Mucosa of rectum (tissue), 2 donors: Measurements from ENCODE around the gene GOLGA3.

ENCODE experiments used
- H3K27ac ChIP-seq, 2 donors: one replicate each; pipeline ENCODE4 v1.7.0; 2013; ENCODE audit warnings: inconsistent platforms in 2 of 2, low read depth in 2 of 2, low read length in 2 of 2
- H3K27me3 ChIP-seq, 2 donors: one replicate each; pipeline ENCODE4 v1.7.0; 2013; ENCODE audit warnings: low read length in 2 of 2; ENCODE audit not compliant: control insufficient read depth in 2 of 2, insufficient read depth in 2 of 2
- H3K36me3 ChIP-seq, 2 donors: one replicate each; pipeline ENCODE4 v1.7.0; 2013; ENCODE audit warnings: low read length in 2 of 2; ENCODE audit not compliant: control insufficient read depth in 2 of 2, insufficient read depth in 2 of 2
- H3K4me1 ChIP-seq, 2 donors: one replicate each; pipeline ENCODE4 v1.7.0; 2013; ENCODE audit warnings: low read length in 2 of 2, mild to moderate bottlenecking in 1 of 2; ENCODE audit not compliant: control insufficient read depth in 2 of 2, insufficient read depth in 2 of 2
- H3K4me3 ChIP-seq, 2 donors: one replicate each; pipeline ENCODE4 v1.7.0; 2013; ENCODE audit warnings: low read length in 2 of 2
- H3K9ac ChIP-seq, 2 donors: one replicate each; pipeline ENCODE4 v1.7.0; 2013; ENCODE audit warnings: low read length in 2 of 2, low read depth in 1 of 2, mild to moderate bottlenecking in 1 of 2
- H3K9me3 ChIP-seq, 2 donors: one replicate each; pipeline ENCODE4 v1.7.0; 2013; ENCODE audit warnings: low read length in 2 of 2; ENCODE audit not compliant: control insufficient read depth in 2 of 2
- donor health status: healthy.
- donor health status: Normal muscosa, but diverticular disease.

GOLGA3 gene

GRCh38 chr12:132726386-132726785 lies 102.3 kb downstream of the GOLGA3 start:
- H3K9me3 ChIP-seq = no peaks in the 10 kb centered on the region
- H3K9ac ChIP-seq = no peak overlapping the region
- H3K4me3 ChIP-seq = no peak overlapping the region
- no peaks in the 10 kb centered on the region for H3K27me3 ChIP-seq
- no peaks in the 10 kb centered on the region for H3K4me1 ChIP-seq
- H3K36me3 ChIP-seq = peaks cover 37 to 74% of the 10 kb centered on the region in 2 donors
- no peak overlapping the region for H3K27ac ChIP-seq

GRCh38 chr12:132724506-132725241 lies 104.0 kb downstream of the GOLGA3 start:
- Histone ChIP-seq H3K9ac (no peak overlapping the region), H3K27me3 (no peaks in the 10 kb centered on the region), H3K36me3 (peaks cover 49 to 73% of the 10 kb centered on the region in 2 donors), H3K4me3 (no peak overlapping the region), H3K4me1 (no peaks in the 10 kb centered on the region), H3K9me3 (no peaks in the 10 kb centered on the region), H3K27ac (no peak overlapping the region)

GRCh38 chr12:132723764-132724140 lies 104.9 kb downstream of the GOLGA3 start:
- Histone ChIP-seq H3K4me3 (no peak overlapping the region), H3K36me3 (peaks cover 58 to 80% of the 10 kb centered on the region in 2 donors), H3K4me1 (no peaks in the 10 kb centered on the region), H3K9me3 (no peaks in the 10 kb centered on the region), H3K27ac (no peak overlapping the region), H3K9ac (no peak overlapping the region), H3K27me3 (no peaks in the 10 kb centered on the region)

- H3K36me3 ChIP-seq = peaks cover 57 to 76% of the 10 kb centered on the region in 2 donors
- no peak overlapping the region for H3K4me3 ChIP-seq
- H3K9me3 ChIP-seq = no peaks in the 10 kb centered on the region
- H3K27ac ChIP-seq = no peak overlapping the region
- H3K4me1 ChIP-seq = no peaks in the 10 kb centered on the region
- no peak overlapping the region for H3K9ac ChIP-seq
- no peaks in the 10 kb centered on the region for H3K27me3 ChIP-seq
Measured at GRCh38 chr12:132723015-132723763, 105.5 kb downstream of the GOLGA3 start.

- Histone ChIP-seq H3K4me1 (no peaks in the 10 kb centered on the region), H3K4me3 (no peak overlapping the region), H3K36me3 (peaks cover 42 to 64% of the 10 kb centered on the region in 2 donors), H3K27me3 (no peaks in the 10 kb centered on the region), H3K27ac (no peak overlapping the region), H3K9ac (no peak overlapping the region), H3K9me3 (no peaks in the 10 kb centered on the region)
Measured at GRCh38 chr12:132720606-132721345, 107.9 kb downstream of the GOLGA3 start.

- Histone ChIP-seq H3K27me3 (no peaks in the 10 kb centered on the region), H3K9ac (no peak overlapping the region), H3K9me3 (no peaks in the 10 kb centered on the region), H3K36me3 (peaks cover 34 to 59% of the 10 kb centered on the region in 2 donors), H3K27ac (no peak overlapping the region), H3K4me3 (no peak overlapping the region), H3K4me1 (no peaks in the 10 kb centered on the region)
Measured at GRCh38 chr12:132719954-132720324, 108.7 kb downstream of the GOLGA3 start.

GRCh38 chr12:132719141-132719953 lies 109.3 kb downstream of the GOLGA3 start:
- Histone ChIP-seq H3K9ac (no peak overlapping the region), H3K27me3 (no peaks in the 10 kb centered on the region), H3K9me3 (no peaks in the 10 kb centered on the region), H3K4me1 (no peaks in the 10 kb centered on the region), H3K4me3 (no peak overlapping the region), H3K27ac (no peak overlapping the region), H3K36me3 (peaks cover 39 to 59% of the 10 kb centered on the region in 2 donors)
